ENCODE measurements around the gene USP9X.

USP9X gene

DNA sequence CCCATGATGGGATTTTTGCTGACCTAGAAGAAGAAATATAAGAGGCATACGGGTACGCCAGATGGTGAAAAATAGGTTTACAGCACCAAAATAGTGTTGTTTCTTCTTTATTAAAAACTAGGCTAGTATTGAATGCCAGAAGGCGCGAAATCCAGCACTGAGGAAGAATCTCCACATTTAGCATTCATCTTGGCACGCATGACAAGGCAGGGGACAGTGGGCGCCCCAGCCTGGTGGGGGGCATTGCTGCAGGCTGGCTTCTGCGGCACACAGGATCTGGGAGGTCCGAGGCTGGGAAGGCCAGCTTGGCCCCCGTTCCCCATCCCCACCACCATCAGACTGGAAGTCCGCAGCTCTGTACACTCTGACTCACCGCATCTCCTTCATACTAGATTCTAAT is 173.0 kb downstream of the USP9X start:
- TF ChIP-seq, protein P1, sequence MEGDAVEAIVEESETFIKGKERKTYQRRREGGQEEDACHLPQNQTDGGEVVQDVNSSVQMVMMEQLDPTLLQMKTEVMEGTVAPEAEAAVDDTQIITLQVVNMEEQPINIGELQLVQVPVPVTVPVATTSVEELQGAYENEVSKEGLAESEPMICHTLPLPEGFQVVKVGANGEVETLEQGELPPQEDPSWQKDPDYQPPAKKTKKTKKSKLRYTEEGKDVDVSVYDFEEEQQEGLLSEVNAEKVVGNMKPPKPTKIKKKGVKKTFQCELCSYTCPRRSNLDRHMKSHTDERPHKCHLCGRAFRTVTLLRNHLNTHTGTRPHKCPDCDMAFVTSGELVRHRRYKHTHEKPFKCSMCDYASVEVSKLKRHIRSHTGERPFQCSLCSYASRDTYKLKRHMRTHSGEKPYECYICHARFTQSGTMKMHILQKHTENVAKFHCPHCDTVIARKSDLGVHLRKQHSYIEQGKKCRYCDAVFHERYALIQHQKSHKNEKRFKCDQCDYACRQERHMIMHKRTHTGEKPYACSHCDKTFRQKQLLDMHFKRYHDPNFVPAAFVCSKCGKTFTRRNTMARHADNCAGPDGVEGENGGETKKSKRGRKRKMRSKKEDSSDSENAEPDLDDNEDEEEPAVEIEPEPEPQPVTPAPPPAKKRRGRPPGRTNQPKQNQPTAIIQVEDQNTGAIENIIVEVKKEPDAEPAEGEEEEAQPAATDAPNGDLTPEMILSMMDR (IDR thresholded peaks at IDR 0.05; ENCODE audit: insufficient read depth, missing control alignments): no peak
- FAIRE-seq (no peak), DNase-seq (ENCODE audit: insufficient read length, low spot score) (no peak)

DNA sequence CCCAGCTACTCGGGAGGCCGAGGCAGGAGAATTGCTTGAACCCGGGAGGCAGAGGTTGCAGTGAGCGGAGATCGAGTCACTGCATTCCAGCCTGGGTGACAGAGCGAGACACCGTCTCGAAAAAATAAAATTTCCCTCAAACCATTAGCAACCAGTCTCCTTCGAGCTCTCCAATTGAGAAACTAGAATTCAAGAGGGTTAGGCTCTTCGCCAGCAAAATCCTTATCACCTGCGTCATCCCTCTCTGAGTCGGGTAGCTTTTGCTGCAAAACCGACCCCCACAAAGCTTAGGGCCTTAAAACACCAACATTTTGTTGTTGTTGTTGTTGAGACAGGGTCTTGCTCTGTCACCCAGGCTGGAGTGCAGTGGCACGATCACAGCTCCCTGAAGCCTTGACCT is 173.6 kb downstream of the USP9X start:
- FAIRE-seq: no peak
- TF ChIP-seq, protein P1 (IDR thresholded peaks at IDR 0.05; ENCODE audit: insufficient read depth, missing control alignments): no peak

DNA sequence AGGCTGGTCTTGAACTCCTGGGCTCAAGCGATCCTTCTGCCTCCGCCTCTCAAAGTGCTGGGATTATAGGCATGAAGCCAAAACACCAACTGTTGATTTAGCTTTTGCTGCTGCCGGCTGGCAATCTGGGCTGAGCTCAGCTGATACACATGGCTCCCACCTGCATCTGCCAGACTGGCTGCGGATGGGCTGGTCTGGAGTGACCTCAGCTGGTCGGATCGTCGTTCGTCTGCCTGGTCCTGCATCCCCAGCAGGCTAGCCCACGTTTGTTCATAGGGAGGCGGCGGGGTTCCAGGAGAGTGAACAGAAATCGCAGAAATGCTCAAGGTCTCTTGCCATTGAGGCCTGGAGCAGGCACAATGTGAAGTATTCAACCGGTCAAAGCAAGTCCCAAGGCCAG is 174.3 kb downstream of the USP9X start:
- no peak for DNase-seq (ENCODE audit: insufficient read length, low spot score)
- no peak for FAIRE-seq
- TF ChIP-seq, protein P1 (IDR thresholded peaks at IDR 0.05; ENCODE audit: insufficient read depth, missing control alignments): no peak

More for the DNA sequence above, 173.6 kb downstream of the USP9X start:
- DNase-seq (ENCODE audit: insufficient read length, low spot score): no peak

DNA sequence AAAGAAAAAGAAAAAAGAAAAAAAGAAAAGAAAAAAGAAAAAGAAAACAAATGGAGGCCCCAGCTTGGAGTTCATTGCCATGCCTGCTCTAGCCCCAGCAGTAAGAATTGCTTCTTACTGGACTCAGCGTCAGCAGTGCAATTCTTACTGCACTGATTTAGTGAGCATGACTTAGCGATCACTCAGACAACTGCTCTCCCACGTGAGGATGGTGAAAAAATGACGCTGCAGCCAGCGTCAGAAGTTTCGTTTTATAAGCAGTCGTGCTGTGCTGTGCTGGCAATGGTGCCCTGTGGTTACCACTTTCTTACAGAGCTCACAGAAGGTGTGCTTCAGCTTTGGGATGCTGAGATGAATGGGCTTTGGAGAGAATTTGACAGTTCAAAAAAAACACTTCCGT is 180.4 kb downstream of the USP9X start:
- TF ChIP-seq, protein P1 (IDR thresholded peaks at IDR 0.05; ENCODE audit: insufficient read depth, missing control alignments): no peak
- no peak for DNase-seq (ENCODE audit: insufficient read length, low spot score)
- no peak for FAIRE-seq

DNA sequence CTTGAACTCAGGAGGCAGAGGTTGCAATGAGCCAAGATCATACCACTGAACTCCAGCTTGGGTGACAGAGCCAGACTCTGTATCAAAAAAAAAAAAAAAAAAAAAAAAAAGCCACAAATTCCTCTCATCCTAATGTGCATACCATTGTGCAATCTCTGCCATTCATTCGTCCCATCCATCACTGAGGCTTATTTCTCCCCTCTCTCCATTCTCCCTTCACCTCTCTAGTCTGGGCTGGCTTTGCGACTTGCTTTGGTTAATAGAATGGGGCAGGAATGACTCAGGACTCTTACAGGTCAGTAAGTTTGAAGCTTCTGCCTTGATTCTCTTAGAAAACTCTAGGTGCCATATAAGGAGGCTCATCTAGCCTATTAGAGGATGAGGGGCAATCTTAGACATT is 188.4 kb downstream of the USP9X start:
- TF ChIP-seq, protein P1 (IDR thresholded peaks at IDR 0.05; ENCODE audit: insufficient read depth, missing control alignments): no peak
- FAIRE-seq (no peak), DNase-seq (ENCODE audit: insufficient read length, low spot score) (no peak)

DNA sequence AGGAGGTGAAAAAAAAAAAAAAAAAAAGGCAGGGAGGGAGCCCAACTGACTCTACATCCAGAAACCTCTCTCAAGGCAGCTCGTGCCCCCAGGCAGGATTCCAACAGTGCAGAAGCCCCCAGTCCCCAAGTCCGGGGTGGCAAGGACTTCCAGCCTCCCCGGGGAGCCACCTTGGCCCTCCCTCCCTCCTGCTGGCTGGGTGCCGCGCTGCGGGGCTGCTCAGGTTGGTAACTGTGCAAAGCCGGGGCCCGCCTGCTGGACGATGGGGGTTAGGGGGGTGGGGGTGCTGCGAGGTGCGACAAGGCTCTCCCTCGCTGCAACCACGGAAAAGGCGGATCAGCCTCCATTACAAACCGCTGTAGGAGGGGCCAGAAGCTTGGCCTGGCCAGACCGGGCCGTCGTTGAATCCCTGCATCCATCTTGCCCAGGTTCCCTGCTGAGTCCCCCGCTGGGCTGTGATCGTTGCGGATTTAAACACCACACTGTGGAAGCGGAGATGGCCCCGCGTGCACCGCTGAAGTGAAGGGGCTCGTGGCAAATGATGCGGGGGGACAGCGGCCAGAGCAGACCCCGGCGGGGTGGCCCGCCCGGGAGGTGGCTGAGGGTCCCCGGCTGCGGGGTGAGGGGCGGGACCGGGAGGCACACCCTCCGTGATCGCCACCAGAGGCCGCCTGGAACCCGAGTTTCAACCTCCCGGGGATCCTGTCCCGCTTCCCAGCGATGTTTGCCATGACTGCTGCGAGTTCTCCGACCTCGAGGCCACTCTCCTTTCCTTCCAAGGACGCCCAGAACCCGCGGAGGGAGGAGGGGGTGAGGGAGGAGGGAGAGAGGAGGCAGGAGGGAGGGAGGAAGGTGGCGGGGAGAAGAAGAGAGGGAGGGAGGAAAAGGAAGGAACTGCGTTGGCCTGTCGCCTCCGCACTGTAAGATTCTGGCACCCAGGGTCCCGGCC is 190.7 kb downstream of the USP9X start:
- peak; percentile 49 for DNase-seq (ENCODE audit: insufficient read length, low spot score)
- TF ChIP-seq, protein P1 (IDR thresholded peaks at IDR 0.05; ENCODE audit: insufficient read depth, missing control alignments): peak; percentile 38
- FAIRE-seq: no peak
